Suprapubic skin (tissue), 4 donors: ENCODE data around the gene TUBB3. TPM values are rescaled to one million over a fixed set of nuclear protein-coding genes. Genes with fewer than 3 reads are reported as not detected.
A peak's percentile ranks its signal among the peaks of the same experiment; 100 is the strongest.

ENCODE experiments used
- DNase-seq, 2 donors: peaks; one replicate each; pipeline ENCODE4 v3.0.0-alpha.2; 2019; ENCODE audit warnings: low spot score in 2 of 2
- H3K27ac ChIP-seq: fragments of 200-600 bp; sonication (generic); one replicate; pipeline ENCODE4 v1.5.1; 2019
- H3K27me3 ChIP-seq: fragments of 200-600 bp; sonication (generic); one replicate; pipeline ENCODE4 v1.5.1; 2019
- H3K36me3 ChIP-seq: fragments of 200-600 bp; sonication (generic); one replicate; pipeline ENCODE4 v1.5.1; 2019
- H3K4me1 ChIP-seq: fragments of 200-600 bp; sonication (generic); one replicate; pipeline ENCODE4 v1.5.1; 2019
- H3K4me3 ChIP-seq: fragments of 200-600 bp; sonication (generic); one replicate; pipeline ENCODE4 v1.5.1; 2019; ENCODE audit warnings: mild to moderate bottlenecking
- H3K9me3 ChIP-seq: fragments of 200-600 bp; sonication (generic); one replicate; pipeline ENCODE4 v1.5.1; 2019
- CTCF ChIP-seq, 2 donors: fragments of 200-600 bp in 1 of 2; fragments of 450-650 bp in 1 of 2; sonication (generic) in 1 of 2; IDR thresholded peaks; one replicate each; pipeline ENCODE4 v1.5.1; 2016 to 2019; ENCODE audit warnings: antibody characterized with exemption in 2 of 2, mild to moderate bottlenecking in 1 of 2, moderate library complexity in 1 of 2
- EP300 ChIP-seq: sonication (generic); formaldehyde crosslinking; IDR thresholded peaks from one replicate; pipeline ENCODE4 v1.6.1; 2017; ENCODE audit warnings: antibody characterized with exemption
- POLR2A ChIP-seq, 2 donors: fragments of 450-650 bp; IDR thresholded peaks; one replicate each; pipeline ENCODE4 v1.6.1; 2017; ENCODE audit warnings: antibody characterized with exemption in 2 of 2, mild to moderate bottlenecking in 2 of 2, moderate library complexity in 2 of 2
- POLR2AphosphoS5 ChIP-seq, 3 donors: sonication (generic); formaldehyde crosslinking; IDR thresholded peaks; one replicate each; pipeline ENCODE4 v1.6.1; 2017; ENCODE audit warnings: antibody characterized with exemption in 3 of 3
- WGBS: methylation state at CpG from one replicate; pipeline ENCODE4 v1.1.5; 2018; 5-methylcytosine and 5-hydroxymethylcytosine counted together
- total RNA-seq, 4 donors: library from RNA; depleted of rRNA; stranded (reverse); fragments of >200 nt; gene quantifications; one replicate each; pipeline ENCODE4 v1.1.0, GENCODE V29; 2016

TUBB3 gene
- total RNA-seq, 4 donors from 2014 or later = 1.2 to 9.2 (median 4.6) TPM

DNA sequence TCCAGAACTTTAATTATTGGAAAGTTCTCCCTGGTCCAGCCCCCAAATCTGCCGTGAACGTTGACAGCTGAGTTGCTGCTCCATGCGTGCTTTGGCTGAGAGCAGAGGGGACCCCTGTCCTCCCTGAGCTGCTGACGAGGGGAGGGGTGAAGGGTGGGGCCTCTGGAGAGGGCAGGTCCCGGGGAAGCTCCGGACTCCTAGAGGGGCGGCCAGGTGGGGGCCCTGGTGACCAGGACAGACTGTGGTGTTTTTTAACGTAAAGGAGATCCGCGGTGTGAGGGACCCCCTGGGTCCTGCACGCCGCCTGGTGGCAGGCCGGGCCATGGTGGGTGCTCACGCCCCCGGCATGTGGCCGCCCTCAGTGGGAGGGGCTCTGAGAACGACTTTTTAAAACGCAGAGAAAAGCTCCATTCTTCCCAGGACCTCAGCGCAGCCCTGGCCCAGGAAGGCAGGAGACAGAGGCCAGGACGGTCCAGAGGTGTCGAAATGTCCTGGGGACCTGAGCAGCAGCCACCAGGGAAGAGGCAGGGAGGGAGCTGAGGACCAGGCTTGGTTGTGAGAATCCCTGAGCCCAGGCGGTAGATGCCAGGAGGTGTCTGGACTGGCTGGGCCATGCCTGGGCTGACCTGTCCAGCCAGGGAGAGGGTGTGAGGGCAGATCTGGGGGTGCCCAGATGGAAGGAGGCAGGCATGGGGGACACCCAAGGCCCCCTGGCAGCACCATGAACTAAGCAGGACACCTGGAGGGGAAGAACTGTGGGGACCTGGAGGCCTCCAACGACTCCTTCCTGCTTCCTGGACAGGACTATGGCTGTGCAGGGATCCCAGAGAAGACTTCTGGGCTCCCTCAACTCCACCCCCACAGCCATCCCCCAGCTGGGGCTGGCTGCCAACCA, 4.4 kb upstream of the TUBB3 start, which contains the start of gene MC1R:
Gene MC1R (plus strand): TSS at position 410 of the 895 bp plus-strand sequence. CDS start 397 bp downstream, at position 807.
- WGBS = 9% methylated on average over 11 of the region's 23 CpGs
- H3K27ac ChIP-seq = no peak within 1 kb of the TSS

GRCh38 chr16:89919535-89920406, 3.4 kb upstream of the TUBB3 start:
- Histone ChIP-seq H3K36me3 (no peaks in the 10 kb centered on the region), H3K4me1 (peaks cover 60% of the 10 kb centered on the region), H3K9me3 (no peaks in the 10 kb centered on the region), H3K27me3 (peaks cover 44% of the 10 kb centered on the region), H3K27ac (no peak overlapping the region), H3K4me3 (no peak overlapping the region)
- peak in 1 of 2 donors; percentile 64 for DNase-seq
- TF ChIP-seq CTCF (IDR thresholded peaks at IDR 0.05) (no peak), EP300 (no peak), POLR2AphosphoS5 (IDR thresholded peaks at IDR 0.05) (no peak), POLR2A (IDR thresholded peaks at IDR 0.05) (no peak)
- 87% methylated on average over 49 of the region's 52 CpGs for WGBS

More for the DNA sequence above, 4.4 kb upstream of the TUBB3 start, which contains the start of gene MC1R:
- no peaks in the 10 kb centered on the region for H3K9me3 ChIP-seq
- peaks cover 52% of the 10 kb centered on the region for H3K4me1 ChIP-seq
- peak within 1 kb of the TSS; percentile 34 for H3K4me3 ChIP-seq
- peak; percentile 71 to 72 for DNase-seq
- H3K27me3 ChIP-seq = peaks cover 33% of the 10 kb centered on the region
- H3K36me3 ChIP-seq = no peaks in the 10 kb centered on the region
- TF ChIP-seq POLR2AphosphoS5 (IDR thresholded peaks at IDR 0.05) = no peak
- TF ChIP-seq EP300 = no peak
- no peak for TF ChIP-seq POLR2A (IDR thresholded peaks at IDR 0.05)
- TF ChIP-seq CTCF (IDR thresholded peaks at IDR 0.05) = peak in 1 of 2 donors; percentile 24

DNA sequence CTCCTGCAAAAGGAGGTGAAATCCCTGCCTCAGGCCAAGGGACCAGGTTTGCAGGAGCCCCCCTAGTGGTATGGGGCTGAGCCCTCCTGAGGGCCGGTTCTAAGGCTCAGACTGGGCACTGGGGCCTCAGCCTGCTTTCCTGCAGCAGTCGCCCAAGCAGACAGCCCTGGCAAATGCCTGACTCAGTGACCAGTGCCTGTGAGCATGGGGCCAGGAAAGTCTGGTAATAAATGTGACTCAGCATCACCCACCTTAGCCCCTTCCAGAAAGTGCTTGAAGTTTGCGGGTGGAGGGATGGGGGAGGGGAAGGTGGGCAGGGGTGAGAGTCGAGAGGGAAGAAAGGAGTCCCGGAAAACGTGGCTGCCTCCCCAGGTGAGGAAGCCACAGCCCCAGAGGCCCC, 2.4 kb upstream of the TUBB3 start:
- peak overlapping the region; percentile 81 for H3K27ac ChIP-seq
- H3K27me3 ChIP-seq = peaks cover 51% of the 10 kb centered on the region
- H3K9me3 ChIP-seq = no peaks in the 10 kb centered on the region
- H3K36me3 ChIP-seq = no peaks in the 10 kb centered on the region
- no peak overlapping the region for H3K4me3 ChIP-seq
- no peak for DNase-seq
- peaks cover 66% of the 10 kb centered on the region for H3K4me1 ChIP-seq
- WGBS = 27% methylated on average over 6 of the region's 6 CpGs
- TF ChIP-seq CTCF (IDR thresholded peaks at IDR 0.05) = no peak
- no peak for TF ChIP-seq POLR2A (IDR thresholded peaks at IDR 0.05)
- TF ChIP-seq EP300 = no peak
- TF ChIP-seq POLR2AphosphoS5 (IDR thresholded peaks at IDR 0.05) = no peak

DNA sequence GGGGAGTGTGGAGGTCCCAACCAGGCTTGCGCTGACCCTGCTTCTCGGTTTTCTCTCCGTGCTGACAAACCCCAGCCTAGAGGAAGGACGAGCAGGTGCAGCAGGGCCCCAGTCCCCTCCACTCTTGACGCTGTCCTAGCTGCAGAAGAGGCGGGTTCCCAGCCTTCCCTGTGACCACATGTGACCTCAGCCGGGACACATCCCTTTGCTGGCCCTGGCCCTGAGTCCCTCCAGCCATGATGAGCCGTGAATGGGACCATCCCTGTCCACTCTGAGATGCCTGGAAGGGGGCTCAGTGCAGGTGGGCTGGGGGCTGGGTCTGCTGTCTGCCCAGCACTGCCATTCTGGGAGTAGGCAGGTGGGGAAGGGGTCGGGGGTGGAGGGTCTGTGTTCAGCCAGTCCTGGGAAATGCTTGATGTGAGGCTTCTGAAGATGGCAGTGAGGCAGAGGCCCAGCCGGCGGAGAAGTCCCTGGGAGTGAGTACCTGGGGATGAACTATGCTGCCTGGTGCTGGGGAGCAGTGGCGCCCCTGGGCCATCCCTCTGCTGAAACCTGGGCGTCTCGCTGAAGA, 1.9 kb upstream of the TUBB3 start:
- DNase-seq = peak in 1 of 2 donors; percentile 63
- Histone ChIP-seq H3K4me3 (peak overlapping the region; percentile 56), H3K9me3 (no peaks in the 10 kb centered on the region), H3K27me3 (peaks cover 53% of the 10 kb centered on the region), H3K4me1 (peaks cover 71% of the 10 kb centered on the region), H3K27ac (peak overlapping the region; percentile 81), H3K36me3 (no peaks in the 10 kb centered on the region)
- 36% methylated on average over 6 of the region's 14 CpGs for WGBS
- TF ChIP-seq CTCF (IDR thresholded peaks at IDR 0.05) = no peak
- TF ChIP-seq POLR2AphosphoS5 (IDR thresholded peaks at IDR 0.05) = no peak
